GM12872 (cell line): ENCODE data around the gene SCUBE1.

ENCODE experiments used
- TF ChIP-seq, protein P1 (sequence below): IDR thresholded peaks from 3 replicates; pipeline ENCODE4 v1.5.1; 2011; ENCODE audit warnings: low read depth, mild to moderate bottlenecking, low read length, moderate library complexity; ENCODE audit not compliant: insufficient read depth

SCUBE1 gene

GRCh38 chr22:43304831-43305590 lies 38.2 kb downstream of the SCUBE1 start:
- TF ChIP-seq, protein P1, sequence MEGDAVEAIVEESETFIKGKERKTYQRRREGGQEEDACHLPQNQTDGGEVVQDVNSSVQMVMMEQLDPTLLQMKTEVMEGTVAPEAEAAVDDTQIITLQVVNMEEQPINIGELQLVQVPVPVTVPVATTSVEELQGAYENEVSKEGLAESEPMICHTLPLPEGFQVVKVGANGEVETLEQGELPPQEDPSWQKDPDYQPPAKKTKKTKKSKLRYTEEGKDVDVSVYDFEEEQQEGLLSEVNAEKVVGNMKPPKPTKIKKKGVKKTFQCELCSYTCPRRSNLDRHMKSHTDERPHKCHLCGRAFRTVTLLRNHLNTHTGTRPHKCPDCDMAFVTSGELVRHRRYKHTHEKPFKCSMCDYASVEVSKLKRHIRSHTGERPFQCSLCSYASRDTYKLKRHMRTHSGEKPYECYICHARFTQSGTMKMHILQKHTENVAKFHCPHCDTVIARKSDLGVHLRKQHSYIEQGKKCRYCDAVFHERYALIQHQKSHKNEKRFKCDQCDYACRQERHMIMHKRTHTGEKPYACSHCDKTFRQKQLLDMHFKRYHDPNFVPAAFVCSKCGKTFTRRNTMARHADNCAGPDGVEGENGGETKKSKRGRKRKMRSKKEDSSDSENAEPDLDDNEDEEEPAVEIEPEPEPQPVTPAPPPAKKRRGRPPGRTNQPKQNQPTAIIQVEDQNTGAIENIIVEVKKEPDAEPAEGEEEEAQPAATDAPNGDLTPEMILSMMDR: no peak

DNA sequence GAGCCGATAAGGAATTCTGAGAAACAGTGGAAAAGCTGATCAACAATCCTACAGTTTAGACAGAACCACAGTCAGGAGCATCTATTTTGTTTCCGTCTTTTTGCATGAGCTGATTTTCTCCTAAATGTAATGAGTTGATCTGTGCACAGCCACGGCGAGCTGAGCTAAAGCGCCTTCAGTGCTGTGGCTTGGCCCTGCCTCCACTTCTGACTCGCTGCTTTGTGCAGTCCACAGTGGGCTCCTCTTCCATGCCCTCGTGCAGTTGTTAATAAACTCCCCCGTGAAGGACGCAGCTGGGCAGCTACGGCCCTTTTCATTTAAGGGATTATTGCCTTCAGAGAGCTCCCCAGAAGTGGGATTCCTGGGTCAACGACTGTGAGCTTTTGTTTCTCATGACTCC lies 39.4 kb downstream of the SCUBE1 start:
- TF ChIP-seq, protein P1: no peak

GRCh38 chr22:43303166-43303565 lies 40.0 kb downstream of the SCUBE1 start:
- TF ChIP-seq, protein P1: no peak

GRCh38 chr22:43302531-43303041 lies 40.6 kb downstream of the SCUBE1 start:
- TF ChIP-seq, protein P1: no peak

DNA sequence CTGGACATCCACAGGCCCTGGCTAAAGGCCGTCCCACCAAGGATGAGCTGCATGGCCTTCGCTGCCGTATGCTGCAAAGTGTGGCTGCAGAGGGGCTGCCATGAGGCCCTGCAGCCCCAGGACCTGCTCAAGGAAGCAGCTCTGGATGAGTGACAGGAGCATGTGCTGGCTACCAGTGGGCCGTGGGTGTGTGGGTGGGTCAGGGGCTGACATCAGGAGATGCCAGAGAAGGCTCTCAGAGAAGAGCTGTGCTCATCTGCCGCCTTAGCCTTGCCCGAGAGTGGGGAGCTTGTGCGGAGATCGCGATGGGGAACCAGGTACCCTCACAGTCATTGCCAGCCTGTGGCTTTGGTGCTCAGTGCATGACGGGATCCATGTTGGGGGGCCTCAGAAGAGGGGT lies 41.3 kb downstream of the SCUBE1 start:
- TF ChIP-seq, protein P1: no peak

GRCh38 chr22:43300891-43301676 lies 42.1 kb downstream of the SCUBE1 start:
- TF ChIP-seq, protein P1: no peak

GRCh38 chr22:43299736-43300135 lies 43.4 kb downstream of the SCUBE1 start:
- TF ChIP-seq, protein P1: no peak
